Panc1 (cell line): ENCODE results near the gene DUSP11.

Experiments used
- CTCF ChIP-seq: fragments of 450-650 bp; IDR thresholded peaks from 2 replicates; pipeline ENCODE4 v1.5.1; 2017; ENCODE audit warnings: mild to moderate bottlenecking
- POLR2AphosphoS5 ChIP-seq: IDR thresholded peaks from 2 replicates; pipeline ENCODE4 v1.6.1; 2012; ENCODE audit warnings: mild to moderate bottlenecking, low read depth, low read length, moderate library complexity
- REST ChIP-seq, 2 experiments: IDR thresholded peaks; 2 replicates each; pipeline ENCODE4 v1.6.1; 2011 to 2012; ENCODE audit warnings: low read depth in 2 of 2, control low read depth in 1 of 2, low read length in 1 of 2, mild to moderate bottlenecking in 1 of 2, moderate library complexity in 1 of 2; ENCODE audit not compliant: insufficient read depth in 1 of 2
- SIN3A ChIP-seq: IDR thresholded peaks from 2 replicates; pipeline ENCODE4 v1.6.1; 2012; ENCODE audit warnings: low read depth, mild to moderate bottlenecking, low read length, moderate library complexity, borderline replicate concordance; ENCODE audit not compliant: insufficient read depth
- TCF7L2 ChIP-seq: IDR thresholded peaks from 2 replicates; pipeline ENCODE4 v1.6.1; 2011; ENCODE audit warnings: mild to moderate bottlenecking, low read depth, low read length, inconsistent platforms

- TF ChIP-seq CTCF, result peak; percentile 97
- no peak for TF ChIP-seq REST (IDR thresholded peaks at IDR 0.05; ENCODE audit: insufficient read depth in 1 of 2, low read depth in 2 of 2, low read length in 1 of 2)
- peak; percentile 90 for TF ChIP-seq POLR2AphosphoS5
- 0 out of 2 replicates have a peak, but pooled peaks have one; percentile 82 for TF ChIP-seq SIN3A
- TF ChIP-seq TCF7L2, result no peak
Measured at GRCh38 chr2:73779467-73780236, at the start of gene DUSP11.
